Measurements from ENCODE around the gene PNPLA3.

DNA sequence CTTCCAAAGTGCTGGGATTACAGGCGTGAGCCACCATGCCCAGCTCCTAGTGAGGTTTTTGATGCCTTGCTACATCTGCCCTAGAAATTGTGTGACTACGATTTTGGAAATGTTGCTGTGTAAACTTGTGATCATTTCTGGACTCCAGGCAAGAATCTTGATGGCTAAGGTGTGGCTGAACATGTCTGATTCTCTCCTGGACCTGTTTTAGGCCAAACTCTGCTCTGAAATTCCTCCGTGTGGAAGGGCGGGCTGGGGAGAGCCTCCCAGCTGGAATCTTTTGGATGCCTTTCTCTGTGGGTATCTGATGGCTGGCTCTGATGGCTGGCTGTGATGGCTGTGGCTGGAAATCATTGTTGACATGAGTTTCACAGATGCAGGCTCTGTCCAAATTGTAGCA lies 8.2 kb downstream of the PNPLA3 start:
- TF ChIP-seq POLR2A (IDR thresholded peaks at IDR 0.05) = no peak
- TF ChIP-seq, protein P1, sequence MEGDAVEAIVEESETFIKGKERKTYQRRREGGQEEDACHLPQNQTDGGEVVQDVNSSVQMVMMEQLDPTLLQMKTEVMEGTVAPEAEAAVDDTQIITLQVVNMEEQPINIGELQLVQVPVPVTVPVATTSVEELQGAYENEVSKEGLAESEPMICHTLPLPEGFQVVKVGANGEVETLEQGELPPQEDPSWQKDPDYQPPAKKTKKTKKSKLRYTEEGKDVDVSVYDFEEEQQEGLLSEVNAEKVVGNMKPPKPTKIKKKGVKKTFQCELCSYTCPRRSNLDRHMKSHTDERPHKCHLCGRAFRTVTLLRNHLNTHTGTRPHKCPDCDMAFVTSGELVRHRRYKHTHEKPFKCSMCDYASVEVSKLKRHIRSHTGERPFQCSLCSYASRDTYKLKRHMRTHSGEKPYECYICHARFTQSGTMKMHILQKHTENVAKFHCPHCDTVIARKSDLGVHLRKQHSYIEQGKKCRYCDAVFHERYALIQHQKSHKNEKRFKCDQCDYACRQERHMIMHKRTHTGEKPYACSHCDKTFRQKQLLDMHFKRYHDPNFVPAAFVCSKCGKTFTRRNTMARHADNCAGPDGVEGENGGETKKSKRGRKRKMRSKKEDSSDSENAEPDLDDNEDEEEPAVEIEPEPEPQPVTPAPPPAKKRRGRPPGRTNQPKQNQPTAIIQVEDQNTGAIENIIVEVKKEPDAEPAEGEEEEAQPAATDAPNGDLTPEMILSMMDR (IDR thresholded peaks at IDR 0.05) = no peak
